Measurements from ENCODE around the gene TRABD.

The TRABD gene

GRCh38 chr22:50246242-50247175 is 60.8 kb downstream of the TRABD start:
- DNase-seq = no peak

GRCh38 chr22:50247748-50248147 is 62.0 kb downstream of the TRABD start:
- DNase-seq = no peak

- no peak for DNase-seq
Measured at GRCh38 chr22:50248196-50249081, 62.7 kb downstream of the TRABD start.
